Endothelial cell of umbilical vein (primary cell): Measurements from ENCODE around the gene TBX5. TPM values are rescaled to one million over a fixed set of nuclear protein-coding genes. Genes with fewer than 3 reads are reported as not detected.

Source experiments
- BruUV-seq: library from RNA; stranded (reverse); fragments of 400-500 nt; replicated peaks from 2 replicates; lab custom pipeline; 2021; lab: Mats Ljungman, UMichigan
- CTCF ChIA-PET: fragments of 300-600, 350-600 bp; sonication (Branson Sonifier 250); formaldehyde crosslinking; loops from one replicate; lab custom pipeline; 2021; ENCODE audit warnings: antibody characterized with exemption, inconsistent platforms; lab: Charles Lee
- POLR2A ChIA-PET: fragments of 300-600, 350-600 bp; sonication (Branson Sonifier 250); formaldehyde crosslinking; loops from one replicate; lab custom pipeline; 2021; ENCODE audit warnings: antibody characterized with exemption, inconsistent platforms; lab: Charles Lee
- DNase-seq: peaks from one replicate; pipeline ENCODE4 v3.0.0-alpha.2; 2011; ENCODE audit warnings: low read depth, low spot score
- FAIRE-seq: peaks from 2 replicates; lab custom pipeline; 2011; peaks lifted over from hg19 to GRCh38; lab: Jason Lieb, UNC
- H2AFZ ChIP-seq: 2 replicates; pipeline ENCODE4 v1.6.0; 2012; ENCODE audit warnings: low read depth, low read length, control low read depth, inconsistent platforms
- H3K27ac ChIP-seq: 2 replicates; pipeline ENCODE4 v1.5.1; 2011; ENCODE audit warnings: low read depth, mild to moderate bottlenecking, control low read depth, low read length, moderate library complexity; ENCODE audit not compliant: insufficient read depth
- H3K27me3 ChIP-seq, 2 experiments: 2 replicates each; pipeline versions ENCODE4 v1.6.0 to v1.6.1; 2011; ENCODE audit warnings: low read length in 2 of 2, mixed read lengths in 1 of 2; ENCODE audit not compliant: control insufficient read depth in 2 of 2, insufficient read depth in 2 of 2
- H3K36me3 ChIP-seq, 2 experiments: 2 replicates in 1 of 2; 3 replicates in 1 of 2; pipeline ENCODE4 v1.5.1; 2011; ENCODE audit warnings: low read length in 2 of 2, mild to moderate bottlenecking in 1 of 2, moderate library complexity in 1 of 2; ENCODE audit not compliant: control insufficient read depth in 2 of 2, insufficient read depth in 2 of 2; ENCODE audit errors: extremely low read depth in 1 of 2
- H3K4me1 ChIP-seq: 3 replicates; pipeline ENCODE4 v1.5.1; 2011; ENCODE audit warnings: mild to moderate bottlenecking, low read length; ENCODE audit not compliant: control insufficient read depth, insufficient read depth; ENCODE audit errors: extremely low read depth
- H3K4me2 ChIP-seq: 2 replicates; pipeline ENCODE4 v1.6.1; 2011; ENCODE audit warnings: low read length, control low read depth, mixed read lengths; ENCODE audit not compliant: insufficient read depth
- H3K4me3 ChIP-seq, 3 experiments: fragments of 200-600 bp in 1 of 3; sonication (generic), shearing (Covaris generic) in 1 of 3; replicated peaks in 1 of 3; 2 replicates each; pipeline ENCODE4 v1.5.1; 2011 to 2016; ENCODE audit warnings: control low read depth in 3 of 3, low read length in 3 of 3, mild to moderate bottlenecking in 2 of 3, inconsistent platforms in 1 of 3, low read depth in 1 of 3, moderate library complexity in 1 of 3; ENCODE audit not compliant: insufficient read depth in 1 of 3
- H3K79me2 ChIP-seq: 2 replicates; pipeline ENCODE4 v1.6.0; 2012; ENCODE audit warnings: low read length, inconsistent platforms; ENCODE audit not compliant: control insufficient read depth, insufficient read depth
- H3K9ac ChIP-seq: replicated peaks from 2 replicates; pipeline ENCODE3; 2011; ENCODE audit warnings: low read length, control low read depth; ENCODE audit not compliant: insufficient read depth; ENCODE audit errors: extremely low read depth
- H3K9me1 ChIP-seq: replicated peaks from 3 replicates; pipeline ENCODE4 v1.6.0; 2011; ENCODE audit warnings: mild to moderate bottlenecking, low read length; ENCODE audit not compliant: control insufficient read depth, insufficient read depth; ENCODE audit errors: extremely low read depth
- H3K9me3 ChIP-seq: replicated peaks from 2 replicates; pipeline ENCODE4 v1.5.1; 2012; ENCODE audit warnings: low read length, inconsistent platforms; ENCODE audit not compliant: control insufficient read depth, insufficient read depth
- H4K20me1 ChIP-seq: replicated peaks from 2 replicates; pipeline ENCODE3; 2011; ENCODE audit warnings: mild to moderate bottlenecking, low read length; ENCODE audit not compliant: control insufficient read depth, insufficient read depth; ENCODE audit errors: extremely low read depth
- CTCF ChIP-seq, 2 donors: IDR thresholded peaks; 1 replicate in 1 of 2; 2 replicates in 1 of 2; pipeline ENCODE4 v1.5.1; 2011; ENCODE audit warnings: low read length in 2 of 2, mild to moderate bottlenecking in 2 of 2, moderate library complexity in 2 of 2, control low read depth in 1 of 2, inconsistent platforms in 1 of 2, low read depth in 1 of 2; ENCODE audit not compliant: insufficient read depth in 1 of 2; ENCODE audit errors: extremely low read depth in 1 of 2
- EZH2 ChIP-seq: IDR thresholded peaks from 2 replicates; pipeline ENCODE4 v1.6.1; 2012; ENCODE audit warnings: borderline replicate concordance, low read depth, mild to moderate bottlenecking, moderate library complexity, low read length, inconsistent platforms; ENCODE audit not compliant: severe bottlenecking
- FOS ChIP-seq: IDR thresholded peaks from 2 replicates; pipeline ENCODE4 v1.6.1; 2011; ENCODE audit warnings: mild to moderate bottlenecking, low read length, moderate library complexity, borderline replicate concordance; ENCODE audit not compliant: insufficient read depth
- GATA2 ChIP-seq: IDR thresholded peaks from 2 replicates; pipeline ENCODE4 v1.7.0; 2011; ENCODE audit warnings: low read depth, mild to moderate bottlenecking, moderate library complexity, mixed read lengths, low read length; ENCODE audit not compliant: insufficient read length, insufficient read depth
- JUN ChIP-seq: IDR thresholded peaks from 2 replicates; pipeline ENCODE4 v1.6.1; 2011; ENCODE audit warnings: borderline replicate concordance, low read depth; ENCODE audit not compliant: insufficient read length, insufficient read depth
- MAX ChIP-seq: IDR thresholded peaks from 2 replicates; pipeline ENCODE4 v1.6.1; 2011; ENCODE audit not compliant: insufficient read depth, insufficient read length
- MYC ChIP-seq: IDR thresholded peaks from one replicate; pipeline ENCODE4 v1.6.1; 2011; ENCODE audit warnings: mild to moderate bottlenecking, low read depth, low read length
- POLR2A ChIP-seq: IDR thresholded peaks from 2 replicates; pipeline ENCODE4 v1.6.1; 2012; ENCODE audit warnings: low read depth, mild to moderate bottlenecking, control low read depth, low read length
- POLR2AphosphoS5 ChIP-seq: IDR thresholded peaks from 2 replicates; pipeline ENCODE4 v1.6.1; 2012; ENCODE audit warnings: low read depth, mild to moderate bottlenecking, control low read depth, low read length, moderate library complexity; ENCODE audit not compliant: insufficient read depth
- dilution Hi-C: fragments of 300-500 bp; cut with MboI; formaldehyde crosslinking; loops from one replicate; pipeline ENCODE4 v1.15.0; 2019; ENCODE audit warnings: low sequenced_read_pairs; ENCODE audit not compliant: extremely low pct_ligation_motif_present
- intact Hi-C: fragments of 100-400 bp; cut with micrococcal nuclease; formaldehyde crosslinking; loops from one replicate; pipeline ENCODE4 v1.10.0; 2022
- polyA plus RNA-seq, 4 experiments: library from polyadenylated mRNA; depleted of rRNA in 3 of 4; stranded (reverse) in 3 of 4; unstranded in 1 of 4; fragments of >200 nt; gene quantifications; 2 replicates each; pipeline versions ENCODE4 v1.2.1 to v1.2.3, GENCODE V29; 2011 to 2012; ENCODE audit warnings: missing spikeins in 1 of 4
- total RNA-seq: library from RNA; stranded (reverse); gene quantifications from 2 replicates; pipeline ENCODE4 v1.2.3, GENCODE V29; 2021

TBX5 gene
- total and polyA plus RNA-seq, 2 donors (not counting 3 experiments of a cell fraction or from before 2014, with no cell fraction given), result not detected

- no peaks in the 10 kb centered on the region for H3K9me3 ChIP-seq
- no peak for FAIRE-seq
- no peaks in the 10 kb centered on the region for H3K4me1 ChIP-seq
- no peaks in the 10 kb centered on the region for H3K36me3 ChIP-seq
- no peak for DNase-seq
- H3K9me1 ChIP-seq, result no peaks in the 10 kb centered on the region
- no peak overlapping the region for H2AFZ ChIP-seq
- no peaks in the 10 kb centered on the region for H3K79me2 ChIP-seq
- H3K27me3 ChIP-seq, result no peaks in the 10 kb centered on the region
- intact Hi-C loops (no loop called here), dilution Hi-C loops (no loop called here)
- no peak overlapping the region for H3K4me2 ChIP-seq
- H4K20me1 ChIP-seq, result no peaks in the 10 kb centered on the region
- H3K4me3 ChIP-seq, result no peak overlapping the region
- TF ChIP-seq FOS (no peak), MAX (no peak), CTCF (IDR thresholded peaks at IDR 0.05; ENCODE audit: extremely low read depth in 1 of 2, insufficient read depth in 1 of 2, low read depth in 1 of 2, low read length in 2 of 2) (no peak), POLR2A (no peak), EZH2 (no peak)
- BruUV-seq, result no TSS peak
- CTCF ChIA-PET, result no interaction called here
- H3K9ac ChIP-seq, result no peak overlapping the region
- POLR2A ChIA-PET, result no interaction called here
- no peak overlapping the region for H3K27ac ChIP-seq
These were observed 24.4 kb upstream of the TBX5 start for GRCh38 chr12:114430306-114430705.

- intact Hi-C loops, result no loop called here
- dilution Hi-C loops, result no loop called here
- no peaks in the 10 kb centered on the region for H3K9me3 ChIP-seq
- no peaks in the 10 kb centered on the region for H3K27me3 ChIP-seq
- ChIA-PET POLR2A (no interaction called here), CTCF (no interaction called here)
- BruUV-seq, result no TSS peak
- no peak for DNase-seq
- no peaks in the 10 kb centered on the region for H4K20me1 ChIP-seq
- no peak overlapping the region for H3K27ac ChIP-seq
- no peaks in the 10 kb centered on the region for H3K79me2 ChIP-seq
- H2AFZ ChIP-seq, result no peak overlapping the region
- H3K4me3 ChIP-seq, result no peak overlapping the region
- FAIRE-seq, result no peak
- no peaks in the 10 kb centered on the region for H3K4me1 ChIP-seq
- H3K36me3 ChIP-seq, result no peaks in the 10 kb centered on the region
- H3K9ac ChIP-seq, result no peak overlapping the region
- H3K4me2 ChIP-seq, result no peak overlapping the region
- no peaks in the 10 kb centered on the region for H3K9me1 ChIP-seq
- TF ChIP-seq EZH2, result no peak
- TF ChIP-seq MYC, result no peak
- TF ChIP-seq POLR2AphosphoS5, result no peak
- no peak for TF ChIP-seq MAX
- no peak for TF ChIP-seq POLR2A
- TF ChIP-seq GATA2, result no peak
- TF ChIP-seq JUN, result no peak
- TF ChIP-seq CTCF (IDR thresholded peaks at IDR 0.05; ENCODE audit: extremely low read depth in 1 of 2, insufficient read depth in 1 of 2, low read depth in 1 of 2, low read length in 2 of 2), result no peak
- no peak for TF ChIP-seq FOS
These were observed 19.2 kb upstream of the TBX5 start for GRCh38 chr12:114425031-114425626.
